ENCODE data around the gene FCHSD2.

DNA sequence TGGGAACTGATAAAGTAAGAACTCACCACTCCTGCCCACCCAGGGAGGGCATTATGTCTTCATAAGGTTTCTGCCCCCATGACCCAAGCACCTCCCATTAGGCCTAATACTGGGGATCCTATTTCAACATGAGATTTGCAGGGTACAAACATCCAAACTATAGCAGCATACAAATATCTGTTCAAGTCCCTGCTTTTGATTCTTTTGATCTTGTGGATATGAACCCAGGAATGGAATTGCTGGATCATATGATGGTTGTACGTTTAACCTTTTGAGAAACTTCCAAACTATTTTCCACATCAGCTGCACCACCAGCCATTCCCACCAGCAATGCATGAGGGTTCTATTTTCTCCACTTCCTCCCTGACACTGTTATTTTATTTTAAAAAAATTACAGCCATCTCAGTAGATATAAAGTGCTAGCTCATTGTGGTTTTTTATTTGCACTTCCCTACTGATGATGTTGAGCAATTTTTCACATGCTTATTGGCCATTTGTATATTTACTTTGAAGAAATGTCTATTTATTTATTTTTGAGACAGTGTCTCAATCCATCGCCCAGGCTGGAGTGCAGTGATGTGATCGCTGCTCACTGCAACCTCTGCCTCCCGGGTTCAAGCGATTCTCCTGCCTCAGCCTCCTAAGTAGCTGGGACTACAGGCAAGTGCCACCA, 335.0 kb downstream of the FCHSD2 start:
- TF ChIP-seq, protein P1, sequence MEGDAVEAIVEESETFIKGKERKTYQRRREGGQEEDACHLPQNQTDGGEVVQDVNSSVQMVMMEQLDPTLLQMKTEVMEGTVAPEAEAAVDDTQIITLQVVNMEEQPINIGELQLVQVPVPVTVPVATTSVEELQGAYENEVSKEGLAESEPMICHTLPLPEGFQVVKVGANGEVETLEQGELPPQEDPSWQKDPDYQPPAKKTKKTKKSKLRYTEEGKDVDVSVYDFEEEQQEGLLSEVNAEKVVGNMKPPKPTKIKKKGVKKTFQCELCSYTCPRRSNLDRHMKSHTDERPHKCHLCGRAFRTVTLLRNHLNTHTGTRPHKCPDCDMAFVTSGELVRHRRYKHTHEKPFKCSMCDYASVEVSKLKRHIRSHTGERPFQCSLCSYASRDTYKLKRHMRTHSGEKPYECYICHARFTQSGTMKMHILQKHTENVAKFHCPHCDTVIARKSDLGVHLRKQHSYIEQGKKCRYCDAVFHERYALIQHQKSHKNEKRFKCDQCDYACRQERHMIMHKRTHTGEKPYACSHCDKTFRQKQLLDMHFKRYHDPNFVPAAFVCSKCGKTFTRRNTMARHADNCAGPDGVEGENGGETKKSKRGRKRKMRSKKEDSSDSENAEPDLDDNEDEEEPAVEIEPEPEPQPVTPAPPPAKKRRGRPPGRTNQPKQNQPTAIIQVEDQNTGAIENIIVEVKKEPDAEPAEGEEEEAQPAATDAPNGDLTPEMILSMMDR (conservative IDR thresholded peaks at IDR 0.05; ENCODE audit: low read depth, low read length) = no peak
- no peak for TF ChIP-seq EZH2 (IDR thresholded peaks at IDR 0.05; ENCODE audit: low read length, unreplicated experiment)
